ENCODE data around the gene GRAMD1C.
"Not testable (repeated sequence)": the region's sequence is repeated elsewhere in the genome, so short reads cannot be mapped to it uniquely, and the experiment has no call there.

GRAMD1C gene

GRCh38 chr3:113838631-113839209 is at the start of gene GRAMD1C:
GRAMD1C (plus strand) TSS chr3:113838788; CDS start chr3:113838910, 122 bp downstream.
- DNase-seq: peak; percentile 82 to 92 (median 91)

- DNase-seq: no peak
Measured at GRCh38 chr3:113791381-113791780, 47.2 kb upstream of the GRAMD1C start.

- DNase-seq: no peak
Measured at GRCh38 chr3:113794526-113794925, 44.1 kb upstream of the GRAMD1C start.

GRCh38 chr3:113795693-113796092 is 42.9 kb upstream of the GRAMD1C start:
- DNase-seq: no peak

GRCh38 chr3:113802795-113803455 is 35.7 kb upstream of the GRAMD1C start:
- no peak for DNase-seq

- no peak for DNase-seq
Measured at GRCh38 chr3:113804661-113805060, 33.9 kb upstream of the GRAMD1C start.

- no peak for DNase-seq
Measured at GRCh38 chr3:113805249-113805648, 33.3 kb upstream of the GRAMD1C start.

GRCh38 chr3:113812854-113813253 is 25.7 kb upstream of the GRAMD1C start:
- no peak for DNase-seq

GRCh38 chr3:113819866-113820265 is 18.7 kb upstream of the GRAMD1C start:
- no peak for DNase-seq

- no peak for DNase-seq
Measured at GRCh38 chr3:113825090-113825489, 13.5 kb upstream of the GRAMD1C start.

- DNase-seq: no peak
Measured at GRCh38 chr3:113828600-113828999, 10.0 kb upstream of the GRAMD1C start.

GRCh38 chr3:113829576-113830354 is 8.8 kb upstream of the GRAMD1C start:
- no peak for DNase-seq

GRCh38 chr3:113831103-113831355 is 7.6 kb upstream of the GRAMD1C start:
- no peak for DNase-seq

GRCh38 chr3:113832477-113833164 is 6.0 kb upstream of the GRAMD1C start:
- DNase-seq: no peak

GRCh38 chr3:113834983-113835382 is 3.6 kb upstream of the GRAMD1C start:
- no peak for DNase-seq

- peak in 1 of 3 experiments; percentile 37 for DNase-seq
Measured at GRCh38 chr3:113839551-113839950, 963 bp downstream of the GRAMD1C start.

GRCh38 chr3:113844622-113845222 is 6.1 kb downstream of the GRAMD1C start:
- peak; percentile 15 to 71 (median 68) for DNase-seq

GRCh38 chr3:113847247-113847646 is 8.7 kb downstream of the GRAMD1C start:
- no peak for DNase-seq

GRCh38 chr3:113847664-113848461 is 9.3 kb downstream of the GRAMD1C start:
- DNase-seq: no peak

GRCh38 chr3:113849071-113849470 is 10.5 kb downstream of the GRAMD1C start:
- DNase-seq: not testable (repeated sequence)

GRCh38 chr3:113849841-113850240 is 11.3 kb downstream of the GRAMD1C start:
- not testable (repeated sequence) for DNase-seq

GRCh38 chr3:113850391-113850790 is 11.8 kb downstream of the GRAMD1C start:
- not testable (repeated sequence) for DNase-seq

Data from NCI-H1417 (cell line).